ENCODE data around the gene LPAR1.

Gene LPAR1

GRCh38 chr9:110932863-110933262, 105.4 kb downstream of the LPAR1 start:
- Histone ChIP-seq H3K4me3 (no peak overlapping the region), H3K4me1 (peaks cover 0 to 67% (median 21%) of the 10 kb centered on the region in 4 donors), H3K9me3 (no peaks in the 10 kb centered on the region), H3K36me3 (no peaks in the 10 kb centered on the region), H3K27me3 (no peaks in the 10 kb centered on the region), H3K27ac (peak overlapping the region; percentile 78 to 82)
- DNase-seq = no peak
- no peak for TF ChIP-seq CTCF (IDR thresholded peaks at IDR 0.05)
- intact Hi-C loops (cut with DNase I; ENCODE audit: low total_unique reads) = no loop called here

GRCh38 chr9:110928599-110928998, 109.7 kb downstream of the LPAR1 start:
- Histone ChIP-seq H3K27me3 (no peaks in the 10 kb centered on the region), H3K9me3 (no peaks in the 10 kb centered on the region), H3K4me3 (no peak overlapping the region), H3K36me3 (no peaks in the 10 kb centered on the region), H3K27ac (peak overlapping the region in 1 of 2 donors; percentile 37), H3K4me1 (peaks cover 0 to 32% (median 13%) of the 10 kb centered on the region in 4 donors)
- intact Hi-C loops (cut with DNase I; ENCODE audit: low total_unique reads) = no loop called here
- no peak for DNase-seq
- no peak for TF ChIP-seq CTCF (IDR thresholded peaks at IDR 0.05)

- H3K4me1 ChIP-seq = peaks cover 0 to 22% (median 13%) of the 10 kb centered on the region in 4 donors
- no peak overlapping the region for H3K4me3 ChIP-seq
- no peak for TF ChIP-seq CTCF (IDR thresholded peaks at IDR 0.05)
- intact Hi-C loops (cut with DNase I; ENCODE audit: low total_unique reads) = no loop called here
- no peak for DNase-seq
- no peaks in the 10 kb centered on the region for H3K36me3 ChIP-seq
- no peaks in the 10 kb centered on the region for H3K27me3 ChIP-seq
- H3K27ac ChIP-seq = peak overlapping the region; percentile 0 to 20
- no peaks in the 10 kb centered on the region for H3K9me3 ChIP-seq
Observed at GRCh38 chr9:110926828-110927487, 111.3 kb downstream of the LPAR1 start.

DNA sequence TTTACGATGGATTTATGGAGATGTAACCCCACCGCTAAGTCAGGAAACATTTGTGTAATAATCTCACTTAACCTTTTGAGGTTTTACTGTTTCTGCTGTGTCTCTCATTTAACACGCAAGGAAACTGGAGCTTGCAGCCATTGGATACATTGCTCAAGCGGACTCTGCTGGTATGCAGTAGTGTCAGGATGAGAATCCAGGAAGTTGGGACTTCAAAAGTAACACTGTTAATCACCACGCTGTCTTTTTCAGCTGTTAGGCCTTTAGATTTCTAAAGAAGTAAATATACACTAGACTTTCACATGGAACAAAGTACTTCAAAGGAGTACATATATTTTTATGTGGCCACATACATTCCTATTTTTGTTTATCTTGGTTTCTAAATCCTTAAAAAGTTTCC, 114.7 kb downstream of the LPAR1 start:
- H3K4me1 ChIP-seq = peaks cover 0 to 45% (median 14%) of the 10 kb centered on the region in 4 donors
- H3K27ac ChIP-seq = no peak overlapping the region
- H3K4me3 ChIP-seq = no peak overlapping the region
- no peak for DNase-seq
- no peak for TF ChIP-seq CTCF (IDR thresholded peaks at IDR 0.05)
- no peaks in the 10 kb centered on the region for H3K27me3 ChIP-seq
- no peaks in the 10 kb centered on the region for H3K9me3 ChIP-seq
- no peaks in the 10 kb centered on the region for H3K36me3 ChIP-seq
- intact Hi-C loops (cut with DNase I; ENCODE audit: low total_unique reads) = no loop called here

- intact Hi-C loops (cut with DNase I; ENCODE audit: low total_unique reads) = no loop called here
- Histone ChIP-seq H3K9me3 (no peaks in the 10 kb centered on the region), H3K27ac (no peak overlapping the region), H3K4me3 (no peak overlapping the region), H3K27me3 (no peaks in the 10 kb centered on the region), H3K4me1 (peaks cover 0 to 45% (median 11%) of the 10 kb centered on the region in 4 donors), H3K36me3 (no peaks in the 10 kb centered on the region)
- no peak for DNase-seq
- TF ChIP-seq CTCF (IDR thresholded peaks at IDR 0.05) = no peak
Observed at GRCh38 chr9:110922145-110922544, 116.1 kb downstream of the LPAR1 start.

Measured in tibial artery (tissue), 4 donors.